ENCODE results near the gene UBXN10. TPM values are rescaled to one million over a fixed set of nuclear protein-coding genes. Genes with fewer than 3 reads are reported as not detected.

UBXN10 gene, protein sequence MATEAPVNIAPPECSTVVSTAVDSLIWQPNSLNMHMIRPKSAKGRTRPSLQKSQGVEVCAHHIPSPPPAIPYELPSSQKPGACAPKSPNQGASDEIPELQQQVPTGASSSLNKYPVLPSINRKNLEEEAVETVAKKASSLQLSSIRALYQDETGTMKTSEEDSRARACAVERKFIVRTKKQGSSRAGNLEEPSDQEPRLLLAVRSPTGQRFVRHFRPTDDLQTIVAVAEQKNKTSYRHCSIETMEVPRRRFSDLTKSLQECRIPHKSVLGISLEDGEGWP
- total RNA-seq (2022) (0.33 and 0.37 TPM in 2 replicates), Bru-seq, nascent RNA (percentile 29 among the genes with signal in this experiment), BruChase-seq, experiment 1, labeled RNA remaining after a 6-hour chase (percentile 18 among the genes with signal in this experiment), BruChase-seq, experiment 2, labeled RNA remaining after a 2-hour chase (percentile 27 among the genes with signal in this experiment)
- long read RNA-seq: 0 reads

GRCh38 chr1:20185834-20186782, at the start of gene UBXN10, which contains the start of gene PLA2G2C:
TSS of gene UBXN10 (plus strand) at chr1:20186096. CDS start at chr1:20190562, 4,466 bp downstream.
TSS of gene PLA2G2C (minus strand) at chr1:20186518. CDS start at chr1:20177363, 9,155 bp downstream.
- no peaks in the 10 kb centered on the region for H3K4me1 Mint-ChIP-seq (ENCODE audit: low read depth, unreplicated experiment)

DNA sequence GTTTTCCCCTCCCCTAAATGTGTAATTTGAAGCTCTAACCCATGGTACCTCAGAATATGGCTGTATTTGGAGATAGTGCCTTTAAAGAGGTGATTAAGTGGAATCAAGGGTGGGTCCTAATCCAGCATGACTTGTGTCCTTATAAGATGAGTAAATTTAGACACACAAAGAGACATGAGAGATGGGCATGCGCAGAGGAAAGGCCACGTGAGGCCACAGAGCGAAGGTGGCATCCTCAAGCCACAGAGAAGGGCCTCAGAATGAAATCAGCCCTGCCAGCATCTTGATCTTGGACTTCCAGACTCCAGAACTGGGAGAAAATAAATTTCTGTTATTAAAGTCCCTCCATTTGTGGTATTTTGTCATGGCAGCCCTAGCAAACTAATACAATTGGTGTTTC, 49.6 kb upstream of the UBXN10 start:
- no TSS peak for BruUV-seq (replicated peaks)
- TF ChIP-seq CTCF (IDR thresholded peaks at IDR 0.05; ENCODE audit: unreplicated experiment): no peak
- H3K4me1 Mint-ChIP-seq (ENCODE audit: low read depth, unreplicated experiment): peaks cover 22% of the 10 kb centered on the region
- H3K9me3 Mint-ChIP-seq (ENCODE audit: low read depth, unreplicated experiment): no peaks in the 10 kb centered on the region
- H3K27ac Mint-ChIP-seq (ENCODE audit: unreplicated experiment): no peak overlapping the region
- intact Hi-C loops (cut with micrococcal nuclease; ENCODE audit: unreplicated experiment): no loop called here
- DNase-seq: no peak
- H3K4me3 Mint-ChIP-seq (ENCODE audit: low read depth, unreplicated experiment): no peak overlapping the region
- H3K36me3 Mint-ChIP-seq (ENCODE audit: insufficient read depth, unreplicated experiment): peaks cover 7% of the 10 kb centered on the region
- CTCF ChIA-PET: interaction anchor here (0.6 kb wide), 1 partner anchor 76 kb away, joined by 3 read pairs; no protein-coding TSS in a partner anchor
- H3K27me3 Mint-ChIP-seq (ENCODE audit: unreplicated experiment): no peaks in the 10 kb centered on the region

More at GRCh38 chr1:20185834-20186782, at the start of gene UBXN10, which contains the start of gene PLA2G2C:
- Mint-ChIP-seq H3K4me3 (ENCODE audit: low read depth, unreplicated experiment) (peak within 1 kb of the TSS; percentile 63), H3K9me3 (ENCODE audit: low read depth, unreplicated experiment) (peaks cover 3% of the 10 kb centered on the region), H3K27ac (ENCODE audit: unreplicated experiment) (no peak within 1 kb of the TSS), H3K36me3 (ENCODE audit: insufficient read depth, unreplicated experiment) (peaks cover 4% of the 10 kb centered on the region), H3K27me3 (ENCODE audit: unreplicated experiment) (peaks cover 59% of the 10 kb centered on the region)
- peak; percentile 47 for DNase-seq
- CTCF ChIA-PET: no interaction called here
- no TSS peak for BruUV-seq (replicated peaks)
- TF ChIP-seq CTCF (IDR thresholded peaks at IDR 0.05; ENCODE audit: unreplicated experiment): no peak
- intact Hi-C loops (cut with micrococcal nuclease; ENCODE audit: unreplicated experiment): no loop called here

GRCh38 chr1:20137055-20137454, 48.8 kb upstream of the UBXN10 start:
- Mint-ChIP-seq H3K4me3 (ENCODE audit: low read depth, unreplicated experiment) (no peak overlapping the region), H3K4me1 (ENCODE audit: low read depth, unreplicated experiment) (peaks cover 22% of the 10 kb centered on the region), H3K27ac (ENCODE audit: unreplicated experiment) (peak overlapping the region; percentile 63), H3K27me3 (ENCODE audit: unreplicated experiment) (no peaks in the 10 kb centered on the region), H3K36me3 (ENCODE audit: insufficient read depth, unreplicated experiment) (peaks cover 7% of the 10 kb centered on the region), H3K9me3 (ENCODE audit: low read depth, unreplicated experiment) (no peaks in the 10 kb centered on the region)
- intact Hi-C loops (cut with micrococcal nuclease; ENCODE audit: unreplicated experiment): no loop called here
- peak; percentile 54 for DNase-seq
- CTCF ChIA-PET: no interaction called here
- no peak for TF ChIP-seq CTCF (IDR thresholded peaks at IDR 0.05; ENCODE audit: unreplicated experiment)
- BruUV-seq (replicated peaks): no TSS peak

DNA sequence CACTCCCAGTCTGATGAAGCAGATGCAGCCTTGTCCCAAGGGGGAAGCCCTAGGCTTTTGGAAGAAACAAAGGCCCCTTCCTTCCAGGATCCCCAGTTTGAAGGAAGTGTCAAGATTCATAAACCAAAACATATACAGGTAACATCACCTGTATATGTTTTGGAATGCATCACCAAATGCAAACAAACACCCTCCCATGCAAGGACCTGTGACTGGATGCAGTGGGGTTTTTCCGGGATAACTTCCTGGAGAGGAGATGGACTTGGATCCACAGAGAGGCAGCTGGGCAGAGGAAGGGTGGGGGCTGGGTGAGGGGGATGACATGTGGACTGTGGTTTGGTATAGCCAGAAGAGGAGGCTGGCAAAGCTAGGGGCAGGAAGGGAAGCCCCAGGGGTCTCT, 48.3 kb upstream of the UBXN10 start:
- Mint-ChIP-seq H3K4me3 (ENCODE audit: low read depth, unreplicated experiment) (no peak overlapping the region), H3K9me3 (ENCODE audit: low read depth, unreplicated experiment) (no peaks in the 10 kb centered on the region), H3K36me3 (ENCODE audit: insufficient read depth, unreplicated experiment) (peaks cover 7% of the 10 kb centered on the region), H3K4me1 (ENCODE audit: low read depth, unreplicated experiment) (peaks cover 22% of the 10 kb centered on the region), H3K27me3 (ENCODE audit: unreplicated experiment) (no peaks in the 10 kb centered on the region), H3K27ac (ENCODE audit: unreplicated experiment) (peak overlapping the region; percentile 63)
- TF ChIP-seq CTCF (IDR thresholded peaks at IDR 0.05; ENCODE audit: unreplicated experiment): no peak
- no TSS peak for BruUV-seq (replicated peaks)
- no peak for DNase-seq
- CTCF ChIA-PET: no interaction called here
- intact Hi-C loops (cut with micrococcal nuclease; ENCODE audit: unreplicated experiment): no loop called here
